A673 (cell line): ENCODE results near the gene PRKX. TPM values are rescaled to one million over a fixed set of nuclear protein-coding genes. Genes with fewer than 3 reads are reported as not detected.

Experiments
- BruUV-seq: library from RNA; stranded (reverse); fragments of 400-500 nt; replicated peaks from 2 replicates; lab custom pipeline; 2021; lab: Mats Ljungman, UMichigan
- CTCF ChIA-PET: fragments of 300-600 bp; sonication (Branson Sonifier 250); formaldehyde crosslinking; loops from one replicate; lab custom pipeline; 2022; ENCODE audit warnings: antibody characterized with exemption; lab: Charles Lee
- POLR2A ChIA-PET: fragments of 300-600 bp; sonication (Branson Sonifier 250); formaldehyde crosslinking; loops from one replicate; lab custom pipeline; 2022; ENCODE audit warnings: antibody characterized with exemption; ENCODE audit not compliant: low non-redundant PET; lab: Charles Lee
- DNase-seq: peaks from one replicate; pipeline ENCODE4 v3.0.0-alpha.2; 2015; ENCODE audit warnings: low spot score
- H3K27ac ChIP-seq: fragments of 200-600 bp; sonication (generic); 2 replicates; pipeline ENCODE4 v1.5.1; 2016; ENCODE audit warnings: mixed run types, low read depth, mild to moderate bottlenecking, mixed read lengths, antibody characterized with exemption, low read length; ENCODE audit not compliant: poor library complexity, severe bottlenecking
- H3K27me3 ChIP-seq: fragments of 200-600 bp; sonication (generic); replicated peaks from 2 replicates; pipeline ENCODE4 v1.6.1; 2017; ENCODE audit warnings: mixed run types, low read depth, mild to moderate bottlenecking, mixed read lengths, antibody characterized with exemption, low read length; ENCODE audit not compliant: insufficient read depth, poor library complexity
- H3K36me3 ChIP-seq: fragments of 200-600 bp; sonication (generic); 2 replicates; pipeline ENCODE4 v1.6.1; 2016; ENCODE audit warnings: mixed run types, mild to moderate bottlenecking, mixed read lengths, antibody characterized with exemption, low read length; ENCODE audit not compliant: insufficient read depth, poor library complexity, severe bottlenecking
- H3K4me1 ChIP-seq: fragments of 200-600 bp; sonication (generic); 2 replicates; pipeline ENCODE4 v1.6.1; 2017; ENCODE audit warnings: mixed run types, mild to moderate bottlenecking, mixed read lengths, antibody characterized with exemption, low read length; ENCODE audit not compliant: insufficient read depth, poor library complexity, severe bottlenecking
- H3K4me3 ChIP-seq: fragments of 200-600 bp; sonication (generic); 2 replicates; pipeline ENCODE4 v1.5.1; 2016; ENCODE audit warnings: low read depth, mixed run types, mild to moderate bottlenecking, mixed read lengths, low read length; ENCODE audit not compliant: poor library complexity, severe bottlenecking
- H3K9me3 ChIP-seq: fragments of 200-600 bp; sonication (generic); 2 replicates; pipeline ENCODE4 v1.6.1; 2016; ENCODE audit warnings: mixed run types, low read depth, mild to moderate bottlenecking, mixed read lengths, antibody characterized with exemption, low read length; ENCODE audit not compliant: poor library complexity, severe bottlenecking
- CTCF ChIP-seq: fragments of 300-800, 200-600 bp; sonication (generic); conservative IDR thresholded peaks from 2 replicates; pipeline ENCODE4 v1.5.1; 2017; ENCODE audit warnings: low read depth, mild to moderate bottlenecking, antibody characterized with exemption, low read length, moderate library complexity, mixed read lengths
- EZH2 ChIP-seq: fragments of 200-600 bp; sonication (generic); IDR thresholded peaks from 2 replicates; pipeline ENCODE4 v1.6.1; 2017; ENCODE audit warnings: borderline replicate concordance, low read depth, mild to moderate bottlenecking, mixed read lengths, antibody characterized with exemption, low read length; ENCODE audit not compliant: poor library complexity, severe bottlenecking
- intact Hi-C: fragments of 100-400 bp; cut with micrococcal nuclease; formaldehyde crosslinking; loops from one replicate; pipeline ENCODE4 v1.10.0; 2022; ENCODE audit not compliant: unreplicated experiment
- total RNA-seq: library from RNA; stranded (reverse); gene quantifications from 2 replicates; pipeline ENCODE4 v1.2.3, GENCODE V29; 2021

PRKX gene
- total RNA-seq, 1 experiment from 2014 or later: 42.6 TPM

- Histone ChIP-seq H3K4me1 (no peaks in the 10 kb centered on the region), H3K4me3 (no peak overlapping the region), H3K9me3 (no peaks in the 10 kb centered on the region), H3K36me3 (no peaks in the 10 kb centered on the region), H3K27me3 (peaks cover 4% of the 10 kb centered on the region), H3K27ac (no peak overlapping the region)
- ChIA-PET POLR2A (no interaction called here), CTCF (no interaction called here)
- no peak for DNase-seq
- intact Hi-C loops: no loop called here
- BruUV-seq: no TSS peak
- TF ChIP-seq CTCF: no peak
- TF ChIP-seq EZH2: no peak
These were observed 131.8 kb downstream of the PRKX start for GRCh38 chrX:3581609-3582108.

- POLR2A ChIA-PET: no interaction called here
These were observed 135.9 kb downstream of the PRKX start for GRCh38 chrX:3577551-3577950.

GRCh38 chrX:3576886-3577501 is 136.5 kb downstream of the PRKX start:
- intact Hi-C loops: no loop called here
- BruUV-seq: no TSS peak
- no peaks in the 10 kb centered on the region for H3K4me1 ChIP-seq
- peaks cover 4% of the 10 kb centered on the region for H3K27me3 ChIP-seq
- no peak overlapping the region for H3K27ac ChIP-seq
- no peak for TF ChIP-seq EZH2
- TF ChIP-seq CTCF: no peak
- DNase-seq: no peak
- H3K36me3 ChIP-seq: no peaks in the 10 kb centered on the region
- CTCF ChIA-PET: no interaction called here
- H3K9me3 ChIP-seq: no peaks in the 10 kb centered on the region
- H3K4me3 ChIP-seq: no peak overlapping the region
- POLR2A ChIA-PET: no interaction called here

More at GRCh38 chrX:3577551-3577950, 135.9 kb downstream of the PRKX start:
- DNase-seq: no peak
- Histone ChIP-seq H3K4me3 (no peak overlapping the region), H3K27ac (no peak overlapping the region), H3K27me3 (peaks cover 4% of the 10 kb centered on the region), H3K9me3 (no peaks in the 10 kb centered on the region), H3K36me3 (no peaks in the 10 kb centered on the region), H3K4me1 (no peaks in the 10 kb centered on the region)
- intact Hi-C loops: no loop called here
- CTCF ChIA-PET: no interaction called here
- no TSS peak for BruUV-seq
- TF ChIP-seq EZH2 (no peak), CTCF (no peak)
